ENCODE data around the gene SYT1. TPM values are rescaled to one million over a fixed set of nuclear protein-coding genes. Genes with fewer than 3 reads are reported as not detected.

SYT1 gene
- total RNA-seq, 1 experiment from 2014 or later: 0.63 TPM

- no peak for DNase-seq (ENCODE audit: low read depth)
Observed at GRCh38 chr12:79384551-79384950, 520.0 kb downstream of the SYT1 start.

GRCh38 chr12:79388011-79388410 lies 523.4 kb downstream of the SYT1 start:
- no peak for DNase-seq (ENCODE audit: low read depth)

- no peak for DNase-seq (ENCODE audit: low read depth)
Observed at GRCh38 chr12:79393842-79394241, 529.3 kb downstream of the SYT1 start.

- peak; percentile 51 for DNase-seq (ENCODE audit: low read depth)
Observed at GRCh38 chr12:79397609-79398008, 533.0 kb downstream of the SYT1 start.

DNA sequence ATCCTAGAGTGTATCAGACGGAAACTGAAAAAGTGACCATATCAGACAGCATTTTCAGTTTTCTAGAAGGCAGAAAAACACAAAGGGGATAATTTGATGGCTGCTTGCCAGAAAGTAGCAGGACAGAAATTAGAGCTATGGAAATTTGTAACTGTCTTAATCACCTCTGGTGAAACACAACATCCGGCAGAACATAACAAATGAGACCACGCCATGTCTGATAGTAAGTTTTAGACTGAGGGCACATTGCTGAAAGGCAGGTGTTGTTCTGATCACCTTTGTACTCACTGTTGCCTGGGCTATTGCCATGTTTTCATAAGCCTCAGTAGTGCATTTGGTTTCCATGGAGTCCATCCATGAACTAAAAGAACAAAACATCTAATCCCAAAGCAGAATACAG lies 535.9 kb downstream of the SYT1 start:
- no peak for DNase-seq (ENCODE audit: low read depth)

- DNase-seq (ENCODE audit: low read depth): no peak
Observed at GRCh38 chr12:79402606-79403005, 538.0 kb downstream of the SYT1 start.

GRCh38 chr12:79406993-79407392 lies 542.4 kb downstream of the SYT1 start:
- no peak for DNase-seq (ENCODE audit: low read depth)

- peak; percentile 85 for DNase-seq (ENCODE audit: low read depth)
Observed at GRCh38 chr12:79407671-79408622, 543.4 kb downstream of the SYT1 start.

- no peak for DNase-seq (ENCODE audit: low read depth)
Observed at GRCh38 chr12:79408689-79409088, 544.1 kb downstream of the SYT1 start.

DNA sequence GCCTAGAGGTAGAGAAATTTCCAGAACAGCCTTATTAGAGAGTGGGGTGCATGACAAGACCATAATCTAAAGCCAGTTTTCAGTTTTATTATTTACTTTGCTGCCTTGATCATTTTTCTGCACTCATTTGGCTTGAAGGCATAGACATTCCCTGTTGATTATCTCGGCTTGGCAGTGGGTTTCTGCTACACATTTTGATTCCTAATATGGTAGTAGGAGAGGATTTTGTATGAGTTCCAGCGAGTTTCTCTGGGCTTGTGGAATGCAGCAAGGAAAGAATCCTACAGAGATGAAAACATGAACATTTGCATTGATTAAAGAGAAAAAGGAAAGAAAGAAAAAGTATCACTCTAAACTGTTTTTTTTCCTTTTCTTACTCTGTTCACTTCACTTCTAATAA lies 545.0 kb downstream of the SYT1 start:
- DNase-seq (ENCODE audit: low read depth): peak; percentile 24

GRCh38 chr12:79411791-79412190 lies 547.2 kb downstream of the SYT1 start:
- no peak for DNase-seq (ENCODE audit: low read depth)

DNA sequence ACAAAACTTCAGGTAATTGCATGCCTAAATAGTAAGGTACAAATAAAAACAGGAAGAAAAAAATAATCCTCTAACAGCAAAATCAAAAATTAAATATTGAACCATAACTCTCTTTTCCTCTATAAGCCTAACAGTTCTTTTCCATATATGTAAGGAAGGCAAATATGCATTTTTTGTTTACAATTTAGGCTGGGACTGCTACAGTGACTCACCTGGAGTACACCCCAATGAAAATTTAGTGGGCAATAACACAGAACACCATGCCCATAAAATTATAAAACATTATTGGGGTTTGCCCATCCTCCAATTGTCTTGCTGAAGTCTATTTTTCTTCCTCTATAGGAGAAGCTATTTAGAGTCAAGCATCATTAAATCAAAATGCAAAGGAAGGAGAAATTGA lies 549.2 kb downstream of the SYT1 start:
- no peak for DNase-seq (ENCODE audit: low read depth)

DNA sequence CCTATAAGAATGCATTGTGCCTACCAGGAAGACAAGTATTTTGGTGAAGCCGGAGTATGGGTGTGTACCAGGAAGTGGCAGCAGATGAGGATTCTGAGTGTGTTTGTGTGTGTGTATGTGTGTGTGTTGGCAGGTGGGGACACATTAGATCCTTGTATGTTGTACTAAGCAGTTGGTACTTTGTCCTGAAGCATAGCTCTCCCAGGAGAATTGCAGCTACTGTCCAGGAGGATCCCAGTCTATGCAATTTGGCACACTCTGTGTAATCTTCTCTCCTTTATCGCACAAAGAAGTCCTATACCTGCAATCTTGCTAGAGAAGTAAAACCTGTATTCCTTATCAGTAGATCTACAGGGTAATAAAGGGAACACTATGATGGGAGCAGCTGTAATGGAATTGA lies 549.7 kb downstream of the SYT1 start:
- DNase-seq (ENCODE audit: low read depth): no peak

- DNase-seq (ENCODE audit: low read depth): no peak
Observed at GRCh38 chr12:79415321-79415720, 550.7 kb downstream of the SYT1 start.

GRCh38 chr12:79415746-79416435 lies 551.3 kb downstream of the SYT1 start:
- peak; percentile 30 for DNase-seq (ENCODE audit: low read depth)

DNA sequence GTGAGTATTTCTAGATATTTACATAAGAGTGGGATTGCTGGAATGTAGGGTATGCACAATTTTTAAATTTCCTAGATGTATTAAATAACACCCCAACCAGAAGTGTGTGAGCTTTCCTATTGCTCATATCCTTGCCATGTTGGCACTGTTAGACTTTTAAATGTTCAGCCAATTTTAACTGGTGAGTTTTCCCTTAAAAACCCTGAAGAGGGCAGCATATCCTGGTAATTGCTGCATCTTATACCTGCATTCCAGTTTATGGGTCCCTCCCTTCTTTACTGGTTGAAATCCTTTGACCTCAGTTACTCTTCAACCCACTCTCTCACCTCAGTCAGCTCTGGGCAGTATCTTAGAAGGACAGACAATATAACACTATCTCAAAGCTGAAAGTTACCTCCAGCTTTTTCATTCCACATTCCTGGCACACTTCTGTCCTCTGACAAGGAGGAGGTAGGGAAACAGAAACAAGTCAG lies 555.6 kb downstream of the SYT1 start:
- peak; percentile 92 for DNase-seq (ENCODE audit: low read depth)

DNA sequence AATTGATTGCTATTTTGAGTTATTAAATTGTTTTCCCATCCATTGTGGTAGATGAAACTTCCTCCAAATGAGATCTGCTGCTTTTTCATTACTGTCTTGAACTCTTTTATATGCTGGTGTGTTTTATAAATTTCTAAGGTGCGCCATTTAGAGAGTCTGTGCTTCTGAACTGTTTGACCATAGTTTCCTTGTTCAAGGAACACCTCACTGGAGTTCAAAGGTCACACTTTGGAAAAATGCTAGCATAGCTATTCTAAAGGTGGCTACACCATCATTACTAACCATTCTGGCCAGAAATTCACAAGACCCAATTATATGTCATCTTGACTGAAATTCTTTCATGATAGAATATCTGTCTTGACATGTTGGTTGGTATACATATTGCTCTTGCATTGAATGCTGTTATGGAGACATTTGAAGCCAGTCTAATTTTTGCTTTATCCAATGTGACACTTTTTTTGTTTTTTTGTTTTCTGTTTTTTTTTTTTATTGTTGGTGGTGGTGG lies 556.7 kb downstream of the SYT1 start:
- DNase-seq (ENCODE audit: low read depth): no peak

- no peak for DNase-seq (ENCODE audit: low read depth)
Observed at GRCh38 chr12:79422060-79422812, 557.7 kb downstream of the SYT1 start.

DNA sequence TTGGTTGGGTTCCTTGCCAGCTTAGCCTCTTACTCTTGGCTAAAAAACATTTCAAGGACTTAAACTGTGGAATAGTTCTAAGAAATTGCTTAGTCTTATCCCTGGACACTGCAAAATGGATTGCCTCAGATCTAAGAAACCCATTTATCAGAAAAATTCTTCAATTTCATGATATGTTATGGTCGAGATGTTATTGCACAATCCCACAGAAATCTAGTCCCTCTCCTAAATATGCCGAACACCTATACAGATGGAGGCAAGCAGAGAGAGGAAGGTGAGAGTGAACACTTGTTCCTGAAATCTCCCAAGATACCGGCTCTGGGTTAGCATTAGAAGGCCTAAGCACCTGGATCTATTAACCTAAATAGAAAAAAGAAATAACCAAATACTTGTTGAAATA lies 559.0 kb downstream of the SYT1 start:
- DNase-seq (ENCODE audit: low read depth): no peak

GRCh38 chr12:79424109-79424721 lies 559.6 kb downstream of the SYT1 start:
- DNase-seq (ENCODE audit: low read depth): peak; percentile 92

- DNase-seq (ENCODE audit: low read depth): no peak
Observed at GRCh38 chr12:79426121-79426520, 561.5 kb downstream of the SYT1 start.
